Measurements from ENCODE around the gene TLE3.

GRCh38 chr15:70086636-70087035, 11.1 kb downstream of the TLE3 start:
- TF ChIP-seq, protein P1, sequence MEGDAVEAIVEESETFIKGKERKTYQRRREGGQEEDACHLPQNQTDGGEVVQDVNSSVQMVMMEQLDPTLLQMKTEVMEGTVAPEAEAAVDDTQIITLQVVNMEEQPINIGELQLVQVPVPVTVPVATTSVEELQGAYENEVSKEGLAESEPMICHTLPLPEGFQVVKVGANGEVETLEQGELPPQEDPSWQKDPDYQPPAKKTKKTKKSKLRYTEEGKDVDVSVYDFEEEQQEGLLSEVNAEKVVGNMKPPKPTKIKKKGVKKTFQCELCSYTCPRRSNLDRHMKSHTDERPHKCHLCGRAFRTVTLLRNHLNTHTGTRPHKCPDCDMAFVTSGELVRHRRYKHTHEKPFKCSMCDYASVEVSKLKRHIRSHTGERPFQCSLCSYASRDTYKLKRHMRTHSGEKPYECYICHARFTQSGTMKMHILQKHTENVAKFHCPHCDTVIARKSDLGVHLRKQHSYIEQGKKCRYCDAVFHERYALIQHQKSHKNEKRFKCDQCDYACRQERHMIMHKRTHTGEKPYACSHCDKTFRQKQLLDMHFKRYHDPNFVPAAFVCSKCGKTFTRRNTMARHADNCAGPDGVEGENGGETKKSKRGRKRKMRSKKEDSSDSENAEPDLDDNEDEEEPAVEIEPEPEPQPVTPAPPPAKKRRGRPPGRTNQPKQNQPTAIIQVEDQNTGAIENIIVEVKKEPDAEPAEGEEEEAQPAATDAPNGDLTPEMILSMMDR (IDR thresholded peaks at IDR 0.05): no peak
- no peak for TF ChIP-seq POLR2A (IDR thresholded peaks at IDR 0.05)
- TF ChIP-seq POLR2AphosphoS5 (IDR thresholded peaks at IDR 0.05): no peak
- no peak for TF ChIP-seq EP300 (IDR thresholded peaks at IDR 0.05)
